Inferior parietal cortex (tissue), 1 donor: ENCODE data around the gene CAMTA1.

Source experiments
- DNase-seq: peaks from one replicate; pipeline ENCODE4 v3.0.0-alpha.2; 2016; ENCODE audit errors: extremely low spot score

Gene CAMTA1

DNA sequence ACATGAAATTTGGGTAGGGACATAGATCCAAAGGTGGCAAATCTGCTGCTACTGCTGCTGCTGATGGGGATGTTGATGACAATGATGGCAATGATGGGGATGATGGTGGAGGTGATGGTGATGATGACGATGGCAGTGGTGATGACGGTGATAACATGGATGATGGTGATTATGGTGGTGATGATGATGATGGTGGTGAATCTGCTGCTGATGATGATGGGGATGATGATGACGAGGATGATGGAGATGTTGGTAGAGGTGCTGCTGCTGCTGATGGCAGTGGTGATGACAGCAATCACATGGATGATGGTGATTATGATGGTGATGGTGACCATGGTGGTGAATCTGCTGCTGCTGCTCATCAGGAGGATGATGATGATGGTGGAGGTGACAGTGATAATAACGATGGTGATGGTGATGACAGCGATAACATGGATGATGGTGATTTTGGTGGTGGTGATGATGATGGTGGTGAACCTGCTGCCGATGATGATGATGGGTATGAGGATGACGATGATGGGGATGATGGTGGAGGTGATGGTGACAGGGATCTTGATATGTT is 644.9 kb downstream of the CAMTA1 start:
- no peak for DNase-seq

DNA sequence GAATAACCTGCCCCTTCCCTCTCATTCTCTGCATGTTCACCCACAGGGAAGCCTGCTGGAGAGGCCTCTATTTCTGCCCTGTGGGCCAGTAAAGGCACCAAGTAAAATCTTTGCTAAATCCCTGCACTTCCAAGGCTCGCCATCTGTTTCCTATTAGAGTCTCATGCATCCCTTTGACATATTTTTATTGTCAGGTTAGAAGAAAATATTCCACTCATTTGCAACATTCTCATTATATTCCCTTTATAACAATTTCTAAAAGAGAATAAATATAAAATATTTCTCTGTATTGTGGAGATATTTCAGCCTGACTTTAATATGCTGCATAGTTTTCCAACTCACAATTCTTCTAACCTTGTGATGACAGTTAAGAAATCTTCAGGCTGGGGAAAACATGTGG is 645.4 kb downstream of the CAMTA1 start:
- DNase-seq, result no peak

DNA sequence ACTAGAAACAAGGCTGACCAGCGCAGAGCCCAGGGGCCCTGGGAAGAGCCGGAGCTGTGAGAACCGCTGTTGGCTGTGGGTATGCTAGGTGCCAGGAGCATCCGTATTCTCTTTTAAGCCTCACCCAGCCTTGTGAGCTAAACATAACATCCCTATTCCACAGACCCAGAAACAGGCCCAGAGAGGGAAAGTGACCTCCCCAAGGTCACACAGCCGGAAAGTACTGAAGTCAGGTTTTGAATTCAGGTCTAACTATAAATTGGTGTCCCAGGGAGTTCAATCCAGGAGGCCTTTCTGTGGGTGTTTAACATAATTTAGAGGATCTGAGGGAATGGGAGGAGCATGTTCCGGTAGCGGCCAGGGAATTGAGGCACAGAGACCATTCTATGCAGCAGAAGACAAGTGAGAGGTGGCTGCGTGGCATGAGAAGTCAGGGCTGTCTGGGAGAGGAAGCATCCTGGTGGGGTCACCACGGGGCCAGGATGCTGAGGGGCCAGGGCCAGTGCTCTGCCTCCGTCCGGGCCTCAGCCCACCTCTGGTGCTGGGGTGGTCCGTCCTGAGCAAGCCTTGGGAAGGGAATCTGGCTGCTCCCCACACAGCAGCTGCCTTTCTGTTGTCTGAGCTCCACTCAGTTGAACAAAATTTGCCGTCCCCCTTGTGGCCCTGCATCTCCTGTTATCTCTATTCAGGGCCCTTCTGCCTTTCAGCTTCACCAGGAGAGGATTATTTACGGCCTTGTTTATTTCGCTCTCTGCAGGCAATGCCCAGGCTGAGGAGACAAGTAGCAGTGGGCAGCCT is 647.0 kb downstream of the CAMTA1 start:
- no peak for DNase-seq

DNA sequence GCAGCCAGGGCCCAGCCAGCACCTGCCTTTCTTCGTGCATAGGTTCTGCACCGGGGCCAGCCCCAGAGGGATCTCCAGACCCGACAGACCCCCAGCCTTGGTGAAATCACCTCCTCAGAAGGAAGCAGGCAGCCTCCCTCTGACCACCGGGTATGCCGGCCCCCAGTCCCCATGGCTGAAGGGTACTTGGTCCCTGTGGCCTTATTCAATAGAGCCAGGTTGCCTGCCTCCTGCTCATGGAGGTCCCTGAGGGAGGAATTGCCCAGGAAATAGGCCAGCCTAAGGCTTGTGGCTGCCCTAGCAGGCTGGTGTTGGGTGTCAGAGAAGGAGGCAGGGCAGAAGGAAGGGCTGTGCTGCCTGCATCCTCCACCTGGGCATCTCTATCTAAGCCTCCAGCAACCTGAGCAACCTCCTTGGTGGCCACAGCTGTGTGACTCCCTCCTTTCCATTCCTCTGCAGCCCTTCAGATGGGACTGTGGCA is 647.7 kb downstream of the CAMTA1 start:
- DNase-seq, result no peak

DNA sequence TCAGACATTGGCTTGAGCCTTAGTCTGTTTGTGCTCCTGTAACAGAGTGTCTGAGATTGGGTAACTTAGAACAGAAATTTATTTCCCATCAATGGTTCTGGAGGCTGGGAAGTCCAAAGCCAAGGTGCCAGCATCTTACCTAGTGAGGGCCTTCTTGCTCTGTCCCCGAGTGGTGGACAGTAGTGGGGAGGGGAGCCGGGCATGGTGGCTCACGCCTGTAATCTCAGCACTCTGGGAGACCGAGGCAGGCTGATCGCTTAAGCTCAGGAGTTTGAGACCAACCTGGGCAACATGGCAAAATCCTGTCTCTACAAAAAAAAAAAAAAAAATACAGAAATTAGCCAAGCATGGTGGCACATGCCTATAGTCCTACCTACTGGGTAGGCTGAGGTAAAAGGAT is 649.3 kb downstream of the CAMTA1 start:
- DNase-seq, result no peak

DNA sequence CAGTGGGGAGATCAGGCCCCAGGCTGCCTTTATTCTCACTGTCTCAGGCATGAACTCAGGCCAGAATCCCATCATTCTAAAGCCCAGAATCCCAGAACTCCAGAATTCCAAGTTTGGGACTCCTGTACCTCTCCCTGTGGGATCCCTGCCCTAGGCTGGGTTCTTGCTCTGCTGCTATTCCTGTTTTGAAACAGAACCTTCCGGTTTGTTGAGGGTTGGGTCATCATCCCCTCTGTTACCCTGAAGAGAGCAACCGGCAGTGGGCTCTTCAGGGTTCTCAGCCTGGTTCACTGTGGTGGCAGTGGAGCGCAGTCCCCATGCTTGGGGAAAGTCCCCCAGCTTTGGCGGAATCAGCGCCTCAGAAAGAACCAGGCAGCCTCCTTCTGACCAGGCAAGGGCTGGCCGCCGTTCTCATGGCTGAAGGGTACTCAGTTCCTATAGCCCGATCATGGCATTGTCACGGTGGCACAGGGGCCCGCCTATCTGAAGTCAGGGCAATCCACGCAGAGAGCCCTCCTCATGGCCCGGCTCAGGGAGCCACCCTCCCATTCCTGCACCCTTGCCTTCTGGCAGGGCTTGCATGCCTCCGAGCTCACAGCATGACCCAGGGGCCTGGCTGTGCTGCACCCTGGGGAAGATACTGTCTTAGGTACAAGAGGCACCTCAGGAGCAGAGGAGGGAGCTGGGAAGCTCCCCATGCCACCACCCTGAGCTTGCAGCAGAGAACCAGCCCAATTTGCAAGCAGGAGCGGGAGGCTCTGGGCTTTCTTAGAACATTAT is 650.2 kb downstream of the CAMTA1 start:
- DNase-seq, result no peak

DNA sequence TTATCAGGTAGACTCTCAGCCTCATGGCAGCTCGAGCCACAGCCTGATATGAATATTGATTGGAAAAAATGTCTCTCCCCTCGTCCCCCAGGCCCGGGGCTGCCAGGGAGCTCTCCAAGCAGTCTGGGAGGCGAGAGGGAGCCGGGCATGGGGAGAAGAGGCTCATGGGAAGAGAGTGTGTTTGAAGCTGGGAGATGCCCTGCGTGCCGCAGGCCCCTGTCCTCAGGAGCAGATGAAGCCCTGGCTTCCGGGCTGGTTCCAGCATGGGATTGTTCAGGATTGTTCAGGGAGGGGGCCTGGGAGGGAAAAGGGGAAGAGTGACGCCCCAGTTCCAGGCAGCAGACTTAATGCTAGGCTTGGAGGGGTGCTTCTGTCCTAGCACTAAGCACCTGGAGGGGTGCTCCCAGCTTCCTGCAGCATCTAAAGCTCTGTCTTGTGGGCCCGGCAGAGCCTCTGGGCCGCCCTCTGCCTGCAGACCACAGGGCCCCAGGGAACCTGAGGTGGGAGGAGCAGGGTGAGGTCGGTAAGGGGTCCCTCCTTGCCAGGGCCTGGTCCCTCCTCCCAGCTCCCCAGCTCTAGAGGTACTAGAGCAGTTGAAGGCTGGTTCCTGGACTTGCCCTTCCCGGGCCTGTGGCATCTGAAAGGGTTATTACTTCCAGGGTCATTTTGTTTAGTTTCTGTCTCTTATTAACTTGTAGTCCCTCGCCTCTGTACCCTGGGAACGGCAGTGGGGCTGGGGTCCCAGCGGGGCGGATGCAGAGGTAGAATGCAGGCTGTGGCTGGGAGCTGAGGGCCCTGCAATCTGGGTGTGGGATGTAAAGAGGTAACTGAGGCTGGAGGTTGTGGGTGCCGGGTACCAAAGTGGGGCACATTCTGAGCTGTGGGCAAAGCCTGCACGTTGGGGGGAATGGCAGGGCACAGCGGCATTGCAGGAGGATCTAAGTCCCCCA is 651.1 kb downstream of the CAMTA1 start:
- DNase-seq, result no peak

DNA sequence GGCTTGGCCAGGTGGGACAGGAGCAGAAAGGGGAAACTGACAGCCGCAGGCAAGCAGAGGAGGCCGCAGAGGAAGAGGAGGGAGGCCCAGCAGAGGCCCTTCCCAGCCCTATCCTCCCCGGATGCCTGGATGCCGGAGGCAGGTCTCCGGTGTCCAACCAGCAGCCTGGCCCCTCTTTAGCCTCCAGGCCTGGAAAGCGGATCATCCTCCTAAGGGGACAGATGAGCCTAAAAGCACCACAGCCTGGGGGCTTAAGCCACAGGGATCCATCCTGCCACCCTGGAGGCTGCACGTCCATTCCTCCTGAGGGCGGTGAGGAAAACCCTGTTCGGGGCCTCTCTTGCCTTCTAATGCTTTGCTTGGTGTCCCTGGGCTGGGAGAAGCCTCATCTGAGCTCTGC is 651.8 kb downstream of the CAMTA1 start:
- no peak for DNase-seq

DNA sequence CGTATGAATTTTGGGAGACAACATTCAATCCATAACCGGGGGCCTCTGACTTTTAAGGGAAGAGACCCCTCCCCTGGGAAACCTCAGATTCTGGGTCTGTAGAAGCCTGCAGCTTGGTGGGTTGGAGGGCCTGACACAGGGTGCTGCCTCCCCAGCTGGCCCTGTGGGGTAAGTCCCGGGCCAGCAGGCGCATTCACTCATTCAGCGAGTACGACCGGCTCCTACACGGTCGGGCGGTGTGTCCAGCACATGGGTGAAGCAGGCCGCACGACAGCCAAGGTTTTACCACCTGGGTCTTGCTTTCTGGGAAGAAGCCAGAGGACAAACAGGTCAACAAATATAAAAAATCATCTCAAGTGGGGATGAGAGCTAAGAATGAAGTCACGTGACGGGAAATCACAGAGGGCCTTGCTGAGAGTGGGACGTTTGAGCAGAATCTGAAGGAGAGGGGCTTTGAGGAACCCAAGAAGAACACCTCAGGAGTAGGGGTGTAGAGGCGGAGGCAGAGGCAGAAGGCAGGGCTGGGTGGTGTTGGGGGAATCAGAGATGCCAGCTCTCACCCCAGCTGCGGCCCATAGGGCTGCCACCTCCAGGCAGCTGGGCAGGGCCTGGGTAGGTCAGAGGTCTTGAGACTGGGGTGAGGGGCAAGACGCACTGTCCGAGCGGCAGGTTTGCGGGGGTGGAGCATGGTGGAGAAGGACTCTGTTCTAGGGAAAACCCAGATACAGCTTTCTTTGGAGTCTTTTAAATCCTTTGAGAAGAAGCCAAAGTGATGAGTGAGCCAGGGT is 652.5 kb downstream of the CAMTA1 start:
- no peak for DNase-seq

DNA sequence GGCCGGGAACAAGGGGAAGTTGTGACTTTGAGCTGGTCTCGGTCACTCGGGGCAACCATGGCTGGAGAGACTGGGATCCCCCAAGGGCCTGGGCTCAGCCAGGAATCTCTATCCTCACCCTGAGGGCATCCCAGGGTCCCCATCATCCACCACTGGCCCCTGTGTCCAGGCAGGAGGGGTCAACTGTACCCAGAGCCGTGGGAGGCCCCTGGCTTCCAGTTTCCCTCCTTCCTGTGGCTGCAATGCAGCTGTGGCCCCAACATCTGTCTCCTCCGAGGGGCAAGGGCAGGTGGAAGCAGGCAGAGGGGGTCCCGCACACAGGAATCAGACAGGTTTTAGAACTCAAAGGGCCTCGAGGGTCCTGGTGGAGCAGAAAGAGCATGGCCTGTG is 653.1 kb downstream of the CAMTA1 start:
- no peak for DNase-seq

DNA sequence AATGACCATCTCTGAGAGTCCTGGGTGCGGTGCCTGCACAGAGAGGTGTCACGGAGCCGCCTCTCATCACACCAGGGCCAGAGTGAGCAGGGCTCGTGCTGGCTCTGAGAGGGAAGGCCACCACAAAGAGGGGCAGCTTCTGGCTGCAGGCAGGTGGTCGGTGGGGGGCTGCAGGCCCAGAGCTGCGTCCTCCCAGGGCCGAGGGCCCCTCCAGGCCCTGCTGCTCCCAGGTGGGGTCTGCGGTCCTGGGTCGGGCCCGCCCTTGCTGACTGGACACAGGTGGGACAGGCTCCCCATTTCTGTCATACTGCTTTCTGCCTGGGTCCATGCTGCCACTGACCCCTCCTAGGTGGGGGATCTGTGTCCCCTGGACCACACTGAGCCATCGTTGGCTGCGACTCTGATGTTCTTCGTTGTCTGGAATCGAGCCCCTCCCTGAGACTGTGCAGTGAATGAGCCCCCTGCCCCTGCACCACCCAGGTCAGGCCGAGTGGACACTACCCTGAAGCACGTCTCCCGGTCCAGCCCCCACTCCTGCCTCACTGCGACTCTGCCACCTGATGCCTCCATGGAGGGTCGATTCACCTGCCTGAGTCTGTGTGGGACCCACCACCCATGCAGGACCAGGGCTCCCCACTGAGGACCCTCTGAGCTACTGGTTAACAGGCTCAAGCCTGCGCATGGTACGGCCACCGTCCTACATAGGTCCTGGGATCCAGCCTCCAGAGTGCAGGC is 653.8 kb downstream of the CAMTA1 start:
- DNase-seq, result no peak

DNA sequence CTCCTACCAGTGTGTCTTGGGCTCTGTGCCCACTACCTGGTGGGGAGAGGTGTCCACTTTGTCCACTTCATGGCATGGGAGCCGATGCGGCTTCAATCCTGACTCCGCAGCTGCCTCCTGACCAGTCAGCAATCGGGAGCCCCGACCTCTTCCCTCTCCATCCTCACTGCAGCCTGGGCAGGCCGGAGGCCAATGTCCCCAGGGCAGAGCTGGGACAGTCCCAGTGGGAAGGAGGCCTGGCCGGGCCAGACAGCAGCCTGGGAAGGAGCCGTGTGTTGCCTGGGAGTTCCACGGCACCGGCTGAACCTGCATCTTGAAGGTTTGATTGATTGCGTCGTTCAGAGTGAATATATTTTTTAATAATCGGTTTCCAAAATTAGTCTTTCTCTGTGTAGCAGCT is 654.9 kb downstream of the CAMTA1 start:
- DNase-seq, result no peak

DNA sequence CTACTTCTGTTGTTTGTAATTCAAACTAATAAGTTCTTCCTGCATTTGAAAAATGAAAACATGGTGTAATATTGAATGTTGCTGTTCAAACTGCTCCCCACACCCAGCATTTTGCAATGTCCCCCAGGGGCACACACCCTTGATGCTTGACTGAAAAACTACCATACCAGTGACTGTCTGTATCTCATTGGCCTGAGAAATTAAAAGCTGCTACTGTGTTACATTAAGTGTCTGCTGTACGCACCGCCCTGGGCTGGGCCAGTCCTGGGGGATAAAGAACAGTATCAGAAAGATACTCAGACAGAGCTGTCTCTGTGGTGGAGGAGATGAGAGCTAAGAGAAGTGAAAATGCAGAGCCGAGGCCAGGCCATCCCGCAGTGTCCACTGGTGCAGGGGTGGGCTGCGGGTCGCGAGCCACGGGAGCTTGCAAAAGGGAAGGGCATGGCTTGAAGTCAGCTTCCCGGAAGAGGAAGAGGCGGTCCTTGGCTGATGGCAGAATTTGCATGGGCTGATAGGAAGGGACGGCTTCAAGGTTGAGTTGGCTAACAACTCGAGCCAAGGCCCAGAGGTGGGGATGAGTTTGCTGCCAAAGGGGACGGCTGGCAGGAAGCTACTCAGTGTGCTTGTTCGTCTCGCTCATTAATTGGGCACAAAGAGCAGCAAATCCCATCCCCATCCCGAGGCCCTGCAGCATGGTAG is 656.0 kb downstream of the CAMTA1 start:
- no peak for DNase-seq

DNA sequence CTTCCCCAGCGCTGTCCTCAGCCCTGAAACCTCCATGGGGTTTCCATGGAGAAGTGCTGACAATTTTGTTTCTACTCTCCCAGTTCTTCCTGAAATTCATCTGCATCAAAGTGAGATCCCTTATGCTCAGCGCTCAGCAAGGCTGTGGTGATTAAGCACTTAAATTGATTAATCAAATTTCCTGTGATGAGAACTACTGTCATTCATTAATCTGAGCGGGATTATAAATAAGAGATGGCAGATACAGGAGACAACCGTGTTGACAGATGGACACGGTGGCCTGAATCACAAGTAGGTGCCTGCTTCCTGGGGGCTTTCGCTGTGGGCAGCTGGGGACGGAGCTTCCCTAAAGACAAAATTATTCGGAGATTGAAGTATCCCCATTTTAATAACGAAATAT is 656.8 kb downstream of the CAMTA1 start:
- DNase-seq, result no peak

DNA sequence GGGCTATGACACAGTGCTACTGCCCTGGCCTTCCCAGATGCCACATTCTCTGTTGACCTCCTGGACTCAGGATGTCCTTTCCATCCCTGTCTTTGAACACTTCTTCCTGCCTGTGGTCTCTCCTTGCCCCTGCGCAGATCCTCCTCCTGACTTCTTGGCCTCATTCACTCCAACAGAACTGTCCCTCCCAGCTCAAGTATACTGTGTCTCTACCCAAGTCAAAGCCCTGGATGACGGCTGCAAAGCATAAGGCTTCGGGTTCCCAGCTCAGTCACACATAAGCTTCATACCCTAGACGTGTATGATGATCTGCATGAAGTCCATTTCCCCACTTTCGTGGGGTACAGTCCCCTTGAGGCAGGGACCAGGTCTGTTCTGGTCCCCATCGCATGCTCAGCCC is 657.7 kb downstream of the CAMTA1 start:
- no peak for DNase-seq

DNA sequence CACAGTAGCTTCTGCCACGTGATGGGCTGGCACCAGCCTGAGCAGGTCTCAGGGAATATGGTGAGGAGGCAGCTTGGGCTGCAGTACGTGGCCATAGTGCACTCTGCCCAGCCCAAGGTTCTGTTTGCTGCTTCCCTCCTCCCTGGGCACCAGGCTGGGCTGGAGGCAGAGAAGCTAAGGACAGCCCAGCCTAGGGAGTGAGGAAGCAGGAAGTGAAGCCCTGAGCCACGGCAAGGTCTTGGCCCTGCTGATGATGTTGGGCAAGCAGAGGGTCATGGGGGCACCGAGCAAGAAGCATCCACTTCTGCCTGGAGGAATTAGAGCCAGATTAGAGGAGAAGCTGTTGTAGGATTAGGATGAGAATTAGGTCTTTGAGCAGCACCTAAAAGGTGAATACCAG is 659.1 kb downstream of the CAMTA1 start:
- no peak for DNase-seq

DNA sequence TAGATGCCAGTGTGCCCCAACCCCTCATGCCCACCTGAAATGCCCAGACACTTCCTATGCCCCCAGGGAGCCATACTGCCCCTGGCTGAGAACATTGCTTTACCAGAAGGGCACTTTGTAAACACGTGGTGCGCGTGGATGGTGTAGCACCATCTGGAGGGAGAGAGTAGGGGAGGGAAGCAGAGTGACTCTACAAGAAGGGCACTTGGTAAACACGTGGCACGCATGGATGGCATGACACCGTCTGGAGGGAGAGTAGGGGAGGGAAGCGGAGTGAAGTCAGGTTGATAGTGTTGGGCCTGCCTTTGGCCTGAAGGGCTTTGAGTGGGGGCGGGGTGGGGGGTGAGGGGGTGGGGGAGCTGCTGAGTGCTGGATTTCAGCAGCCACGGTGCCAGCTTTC is 661.8 kb downstream of the CAMTA1 start:
- no peak for DNase-seq

DNA sequence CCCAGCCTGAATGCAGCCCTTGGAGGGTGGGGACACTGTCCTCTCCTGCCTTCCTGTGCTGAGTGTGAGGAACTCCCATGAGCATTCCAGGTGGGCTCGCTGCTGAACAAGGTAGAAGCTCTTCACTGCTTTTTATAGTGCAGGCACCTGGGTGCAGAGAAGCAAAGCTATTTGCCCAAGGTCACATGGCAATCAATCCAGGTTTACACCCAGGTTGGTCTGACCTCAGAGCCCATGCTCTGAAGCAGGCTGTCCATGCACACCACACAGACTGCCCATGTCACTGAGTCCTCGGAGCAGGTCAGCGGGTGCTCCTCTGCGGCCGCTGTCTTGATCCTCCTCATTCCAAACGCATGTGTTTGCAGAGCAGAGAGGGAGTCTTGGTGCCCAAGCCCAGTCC is 662.5 kb downstream of the CAMTA1 start:
- DNase-seq, result no peak

DNA sequence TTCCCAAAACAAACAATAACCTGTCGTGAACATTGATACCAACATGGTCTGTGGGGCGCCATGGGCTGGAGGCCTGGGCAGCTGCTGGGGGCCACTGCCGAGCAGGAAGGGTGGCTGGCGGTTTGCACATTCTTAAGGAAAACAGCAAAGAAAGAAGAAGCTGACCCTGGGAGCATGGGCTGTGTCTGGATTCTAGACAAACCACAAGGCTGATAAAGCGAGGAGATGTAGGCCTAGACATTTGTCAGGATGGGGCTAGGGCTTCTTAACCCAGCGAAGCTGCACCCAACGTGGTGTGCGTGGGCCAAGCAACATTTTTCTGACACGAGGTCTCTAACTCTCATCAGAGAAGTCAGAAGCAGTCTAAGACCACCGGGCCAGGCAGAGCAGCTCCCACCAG is 663.7 kb downstream of the CAMTA1 start:
- no peak for DNase-seq

DNA sequence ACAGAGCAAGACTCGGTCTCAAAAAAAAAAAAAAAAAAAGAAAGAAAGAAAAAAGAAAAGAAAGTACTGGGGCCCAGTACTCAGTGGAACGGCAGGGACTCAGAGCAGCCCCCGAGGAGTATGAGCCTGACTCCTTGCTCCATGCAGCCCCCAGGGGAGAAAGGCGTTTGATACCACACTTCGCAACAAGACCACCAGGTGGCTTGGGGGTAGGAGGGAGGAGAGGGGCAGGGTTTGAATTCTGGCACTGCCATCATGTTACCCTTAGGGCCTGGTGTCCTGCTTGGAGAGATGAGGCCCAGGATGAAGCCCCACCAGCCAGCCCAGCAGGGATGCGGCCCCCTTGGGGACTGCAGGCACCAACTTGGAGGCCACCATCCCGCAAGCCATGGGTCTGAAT is 664.5 kb downstream of the CAMTA1 start:
- DNase-seq, result no peak
